GM18526 (cell line): ENCODE data around the gene MUSTN1.

ENCODE experiments used
- POLR2A ChIP-seq: IDR thresholded peaks from 3 replicates; pipeline ENCODE4 v1.6.1; 2011; ENCODE audit not compliant: insufficient read length; ENCODE audit errors: extremely low read depth

The MUSTN1 gene

GRCh38 chr3:52843881-52844280 lies 9.1 kb upstream of the MUSTN1 start:
- TF ChIP-seq POLR2A, result no peak

DNA sequence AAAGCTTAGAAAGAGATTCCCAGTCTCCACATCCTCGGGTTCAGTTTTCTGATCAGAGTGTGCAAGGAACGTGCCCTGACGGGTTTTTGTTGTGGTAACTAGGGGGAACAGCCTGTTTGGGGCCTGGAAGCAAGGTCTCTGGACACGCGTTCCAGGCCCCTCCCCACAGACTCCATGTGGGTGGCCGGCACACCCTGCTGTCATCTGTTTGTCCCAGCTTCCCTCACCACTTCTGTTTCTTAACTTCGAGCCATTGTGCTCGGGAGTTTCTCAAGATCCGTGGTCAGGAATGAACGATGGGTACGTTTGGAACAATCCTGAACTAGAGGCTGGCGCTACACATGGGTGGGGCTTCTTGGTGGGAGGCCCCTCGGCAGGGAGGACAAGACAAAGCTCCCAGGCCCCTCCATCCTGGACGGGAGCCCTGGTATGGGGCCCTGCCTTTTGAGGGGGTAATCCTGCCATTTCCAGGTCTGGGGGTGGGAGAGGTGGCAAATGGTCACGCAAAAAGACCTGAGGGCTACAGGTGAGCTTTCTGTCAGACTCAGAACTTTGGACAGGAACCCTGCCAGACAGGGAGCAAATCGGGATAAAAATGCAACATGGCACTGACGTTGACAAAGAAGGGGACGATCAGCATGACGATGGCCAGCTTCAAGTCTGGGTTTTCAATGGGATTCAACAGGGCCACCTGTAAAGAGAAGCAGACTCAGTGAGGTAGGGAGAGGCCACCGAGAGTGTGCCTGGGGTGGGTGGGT lies 8.5 kb upstream of the MUSTN1 start:
- no peak for TF ChIP-seq POLR2A

GRCh38 chr3:52842424-52842823 lies 7.6 kb upstream of the MUSTN1 start:
- no peak for TF ChIP-seq POLR2A

- TF ChIP-seq POLR2A, result no peak
Measured at GRCh38 chr3:52841981-52842340, 7.1 kb upstream of the MUSTN1 start.

- TF ChIP-seq POLR2A, result no peak
Measured at GRCh38 chr3:52841211-52841980, 6.6 kb upstream of the MUSTN1 start.

DNA sequence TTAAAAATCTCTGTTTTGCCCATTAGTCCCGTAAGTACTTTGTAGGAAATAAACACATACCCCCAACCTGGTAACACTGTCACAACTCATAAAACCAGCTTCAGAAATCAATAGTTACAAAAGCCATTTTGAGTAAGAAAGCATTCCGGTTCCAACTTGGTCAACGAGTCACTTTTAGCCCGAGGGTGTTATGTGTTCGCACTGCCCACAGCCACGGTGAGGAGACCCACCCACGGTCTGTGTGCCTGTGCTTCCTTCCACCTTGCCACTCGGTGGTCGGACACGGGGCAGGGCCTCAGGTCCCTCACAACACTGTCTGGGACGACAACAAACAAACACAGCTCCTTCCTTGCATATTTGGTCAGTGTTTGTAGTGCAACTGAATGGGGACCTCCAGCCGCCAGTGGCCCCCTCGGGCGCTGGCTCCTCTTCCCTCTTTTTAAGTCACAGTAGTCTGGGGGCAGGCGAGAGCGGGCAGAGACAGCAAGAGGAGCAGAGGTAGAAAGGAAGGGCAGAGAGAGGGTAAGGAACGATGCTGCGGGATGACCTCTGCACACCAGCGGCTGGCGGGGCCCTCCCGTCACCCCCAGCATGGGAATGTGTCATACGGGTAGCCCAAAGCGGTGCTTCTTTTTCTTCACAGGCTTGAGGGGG lies 5.2 kb upstream of the MUSTN1 start:
- no peak for TF ChIP-seq POLR2A

GRCh38 chr3:52839268-52839575 lies 4.4 kb upstream of the MUSTN1 start:
- no peak for TF ChIP-seq POLR2A

GRCh38 chr3:52838561-52839267 lies 3.9 kb upstream of the MUSTN1 start:
- TF ChIP-seq POLR2A, result no peak

DNA sequence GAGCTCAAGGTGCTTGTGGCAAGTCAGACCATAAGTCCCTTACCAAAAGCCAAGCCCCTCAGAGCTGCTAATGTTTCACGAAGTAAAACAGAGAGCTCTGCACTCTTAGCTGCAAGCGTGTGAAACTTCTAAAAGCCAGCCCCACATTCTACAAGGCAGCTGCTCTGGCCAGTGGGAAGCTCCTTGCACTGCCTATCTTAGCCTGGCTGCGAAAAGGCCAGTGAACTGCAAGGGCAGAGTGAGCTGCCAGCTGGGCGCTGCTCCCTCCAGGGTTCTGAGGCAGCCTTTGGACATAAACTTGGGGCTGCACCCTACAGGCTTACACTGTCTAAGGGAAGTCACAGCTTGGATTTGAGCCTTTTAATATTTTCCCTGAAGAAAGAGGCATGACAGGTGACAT lies 2.2 kb upstream of the MUSTN1 start:
- TF ChIP-seq POLR2A, result no peak

- TF ChIP-seq POLR2A, result no peak
Measured at GRCh38 chr3:52836471-52836845, 1.6 kb upstream of the MUSTN1 start.

- no peak for TF ChIP-seq POLR2A
Measured at GRCh38 chr3:52835766-52836470, 1.1 kb upstream of the MUSTN1 start.

DNA sequence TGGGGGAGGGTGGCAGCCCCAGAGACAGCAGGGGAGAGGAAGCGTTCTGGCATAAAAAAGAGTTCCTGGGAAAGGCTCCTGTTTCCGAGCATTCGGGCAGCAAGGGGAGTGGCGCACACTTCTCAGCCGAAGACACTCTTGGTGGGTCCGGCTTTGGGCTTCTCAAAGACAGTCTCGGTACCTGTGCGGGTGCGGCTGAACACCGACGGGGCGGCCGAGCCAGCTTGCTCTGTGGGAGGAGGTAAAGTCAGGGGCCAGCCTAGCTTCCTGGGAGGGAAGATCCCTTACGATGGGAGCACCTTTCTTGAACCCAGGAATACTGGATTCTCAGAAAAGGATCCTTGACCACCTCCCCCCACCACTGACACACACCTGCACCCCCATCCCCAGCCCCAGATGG lies 1.6 kb downstream of the MUSTN1 start:
- TF ChIP-seq POLR2A, result no peak

DNA sequence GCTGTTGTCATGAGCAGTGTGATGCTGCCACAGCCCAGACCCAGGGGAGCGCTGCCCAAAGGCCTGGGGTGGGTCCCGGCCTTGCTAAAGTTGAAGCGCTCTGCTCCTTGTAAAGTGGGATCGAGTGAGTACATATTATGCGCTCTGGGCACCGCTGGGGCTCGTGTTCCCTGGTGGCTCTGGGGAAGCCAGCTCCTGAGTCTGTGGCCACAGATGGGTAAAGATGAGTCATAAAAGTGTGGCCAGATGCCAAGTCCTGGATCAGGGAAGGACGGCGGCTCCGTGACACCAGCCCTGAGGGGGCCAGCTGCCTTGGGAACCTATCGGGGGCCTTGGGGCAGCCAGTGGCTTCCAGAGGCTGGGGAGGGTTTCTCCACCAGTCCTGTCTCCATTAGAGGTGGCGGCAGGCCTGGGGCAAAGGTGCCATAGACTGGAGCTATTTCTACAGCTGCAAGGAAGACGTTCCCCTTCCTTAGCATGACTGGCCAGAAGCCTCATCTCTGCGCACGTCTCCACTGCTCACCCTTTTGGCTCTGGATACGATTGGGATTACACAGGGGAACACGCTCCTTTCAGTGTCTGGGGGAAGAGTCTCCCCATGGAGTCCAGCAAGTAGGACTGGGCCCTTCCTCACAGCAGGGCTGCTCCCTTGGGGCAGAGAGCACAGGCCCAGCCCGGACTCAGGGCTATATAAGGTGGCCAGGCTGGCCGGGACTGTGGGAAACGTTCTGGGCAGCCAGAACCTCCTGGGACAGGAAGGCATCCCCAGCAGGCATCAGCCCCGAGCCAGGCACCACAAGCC lies 3.1 kb downstream of the MUSTN1 start:
- no peak for TF ChIP-seq POLR2A

DNA sequence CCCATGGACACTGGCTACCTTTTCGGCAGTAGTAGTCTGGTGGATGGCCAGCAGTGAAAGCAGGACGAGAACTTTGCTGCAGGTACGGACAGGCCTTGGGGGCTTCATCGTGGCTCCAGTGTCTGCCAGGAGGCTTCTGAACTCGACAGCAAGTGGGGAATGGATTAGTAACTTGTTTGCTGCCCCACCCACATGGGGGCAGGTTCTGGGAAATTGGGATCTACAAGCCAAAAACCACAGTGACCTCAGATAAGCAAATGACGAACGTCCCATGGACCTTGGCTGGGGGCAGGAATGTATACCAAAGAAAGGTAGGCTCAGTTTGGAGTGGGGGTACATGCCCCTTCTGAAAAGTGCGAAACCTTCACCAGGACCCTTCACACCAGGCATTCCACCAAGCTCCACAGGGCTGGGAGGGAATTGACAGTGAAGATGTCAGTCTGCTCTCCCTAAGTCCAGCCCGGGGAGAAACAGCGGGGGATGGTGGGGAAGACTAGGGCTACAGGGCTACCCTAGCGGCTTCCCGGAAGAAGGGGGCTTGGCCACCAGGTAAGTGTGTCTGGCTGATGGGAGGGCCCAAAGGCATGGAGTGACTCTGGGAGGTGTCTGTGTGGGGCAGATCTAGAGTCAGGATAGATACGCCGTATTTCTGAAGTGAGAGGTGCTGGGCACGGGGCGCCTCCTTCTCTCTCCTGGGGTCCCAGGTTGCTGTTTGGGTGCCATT lies 4.1 kb downstream of the MUSTN1 start, which contains the start of gene ITIH4:
Gene ITIH4 (minus strand): TSS at position 138 of the 724 bp plus-strand sequence. CDS start 30 bp downstream, at position 108.
- TF ChIP-seq POLR2A, result no peak
